ENCODE measurements around the gene CHCHD10. TPM values are rescaled to one million over a fixed set of nuclear protein-coding genes. Genes with fewer than 3 reads are reported as not detected.

The CHCHD10 gene
- total and polyA plus RNA-seq, 10 of the 15 experiments (the other 5 are each of a cell fraction or from before 2014, with no cell fraction given): 13.2 to 241 (median 128) TPM

DNA sequence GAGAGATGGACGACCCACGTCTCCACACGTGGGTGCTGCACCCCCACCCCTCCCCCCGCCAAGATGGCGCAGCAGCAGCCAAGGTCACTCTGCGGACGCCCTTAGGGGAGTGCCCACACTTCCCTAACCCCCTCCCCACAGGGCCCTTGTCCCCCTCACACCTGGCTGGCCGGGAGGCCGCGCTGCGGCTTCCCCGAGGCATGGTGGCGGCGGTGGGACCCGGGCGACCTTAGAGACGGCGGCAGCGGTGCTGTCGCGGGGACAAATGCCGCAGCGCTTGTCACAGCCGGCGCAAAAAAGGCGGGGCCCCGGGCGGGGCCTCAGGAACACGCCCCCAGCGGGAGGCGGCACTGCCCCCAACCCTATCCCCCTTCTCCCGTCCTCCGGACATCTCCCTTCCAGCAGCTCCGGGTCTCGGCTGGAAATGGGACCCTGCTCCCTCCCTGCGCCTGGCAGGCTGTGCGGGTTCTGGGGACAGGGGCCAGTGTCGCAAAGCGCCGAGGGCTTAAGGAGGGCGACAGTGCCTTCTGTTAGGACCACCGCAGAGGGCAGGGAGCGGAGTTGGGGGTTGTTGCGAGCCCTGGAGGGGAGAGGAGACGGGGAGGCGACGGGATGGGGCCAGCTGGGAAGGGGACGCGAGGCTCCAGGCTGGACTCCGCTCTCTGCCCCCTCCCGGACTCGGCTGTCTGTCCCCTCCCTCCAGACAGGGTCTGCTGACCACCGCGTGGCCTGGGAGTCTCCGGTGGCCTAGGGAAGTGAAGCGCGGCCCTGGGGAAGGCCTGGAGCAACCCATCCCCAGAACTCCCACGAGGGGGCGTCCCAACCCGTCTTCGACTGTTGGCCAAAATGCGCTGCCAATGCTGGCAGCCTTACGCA is at the start of gene CHCHD10 (continued):
- TF ChIP-seq NR2C1 (IDR thresholded peaks at IDR 0.05) (peak; percentile 52; the same call in 1 of the 2 replicates), RAD21 (IDR thresholded peaks at IDR 0.05; ENCODE audit: insufficient read depth, low read depth, low read length) (peak; percentile 53), HDGF (IDR thresholded peaks at IDR 0.05) (peak; percentile 76), E4F1 (IDR thresholded peaks at IDR 0.05; ENCODE audit: borderline replicate concordance, partially characterized antibody) (peak; percentile 42), ATF3 (IDR thresholded peaks at IDR 0.05; ENCODE audit: borderline replicate concordance, extremely low read depth, low read depth, low read length) (no peak), RBBP5 (conservative IDR thresholded peaks at IDR 0.05) (no peak), ESRRA (IDR thresholded peaks at IDR 0.05; ENCODE audit: low read length) (peak; percentile 96; the same call in 1 of the 2 replicates), YY1 (IDR thresholded peaks at IDR 0.05; ENCODE audit: low read depth, low read length) (peak; percentile 96), CREM (IDR thresholded peaks at IDR 0.05; ENCODE audit: low read depth) (0 out of 2 replicates have a peak, but pooled peaks have one; percentile 47), MEF2A (IDR thresholded peaks at IDR 0.05; ENCODE audit: insufficient read depth, low read depth, low read length) (no peak), JUND (IDR thresholded peaks at IDR 0.05; ENCODE audit: low read depth, low read length) (no peak), IKZF1 (conservative IDR thresholded peaks at IDR 0.05) (peak; percentile 88), ATF2 (IDR thresholded peaks at IDR 0.05; ENCODE audit: low read length) (no peak), NFXL1 (IDR thresholded peaks at IDR 0.05; ENCODE audit: borderline replicate concordance) (no peak), EED (IDR thresholded peaks at IDR 0.05; ENCODE audit: low read depth) (peak; percentile 45; the same call in 1 of the 2 replicates), ZBTB33 (IDR thresholded peaks at IDR 0.05) (0 out of 2 replicates have a peak, but pooled peaks have one; percentile 53), MYB (IDR thresholded peaks at IDR 0.05; ENCODE audit: borderline replicate concordance, low read depth, low read length) (no peak), MEF2B (IDR thresholded peaks at IDR 0.05; ENCODE audit: partially characterized antibody, poor library complexity, severe bottlenecking) (peak; percentile 14)
- TF ChIP-seq, protein P1, sequence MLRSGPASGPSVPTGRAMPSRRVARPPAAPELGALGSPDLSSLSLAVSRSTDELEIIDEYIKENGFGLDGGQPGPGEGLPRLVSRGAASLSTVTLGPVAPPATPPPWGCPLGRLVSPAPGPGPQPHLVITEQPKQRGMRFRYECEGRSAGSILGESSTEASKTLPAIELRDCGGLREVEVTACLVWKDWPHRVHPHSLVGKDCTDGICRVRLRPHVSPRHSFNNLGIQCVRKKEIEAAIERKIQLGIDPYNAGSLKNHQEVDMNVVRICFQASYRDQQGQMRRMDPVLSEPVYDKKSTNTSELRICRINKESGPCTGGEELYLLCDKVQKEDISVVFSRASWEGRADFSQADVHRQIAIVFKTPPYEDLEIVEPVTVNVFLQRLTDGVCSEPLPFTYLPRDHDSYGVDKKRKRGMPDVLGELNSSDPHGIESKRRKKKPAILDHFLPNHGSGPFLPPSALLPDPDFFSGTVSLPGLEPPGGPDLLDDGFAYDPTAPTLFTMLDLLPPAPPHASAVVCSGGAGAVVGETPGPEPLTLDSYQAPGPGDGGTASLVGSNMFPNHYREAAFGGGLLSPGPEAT (IDR thresholded peaks at IDR 0.05; ENCODE audit: low read depth): no peak; the same call in 1 of the 2 replicates
- TF ChIP-seq, protein P2, sequence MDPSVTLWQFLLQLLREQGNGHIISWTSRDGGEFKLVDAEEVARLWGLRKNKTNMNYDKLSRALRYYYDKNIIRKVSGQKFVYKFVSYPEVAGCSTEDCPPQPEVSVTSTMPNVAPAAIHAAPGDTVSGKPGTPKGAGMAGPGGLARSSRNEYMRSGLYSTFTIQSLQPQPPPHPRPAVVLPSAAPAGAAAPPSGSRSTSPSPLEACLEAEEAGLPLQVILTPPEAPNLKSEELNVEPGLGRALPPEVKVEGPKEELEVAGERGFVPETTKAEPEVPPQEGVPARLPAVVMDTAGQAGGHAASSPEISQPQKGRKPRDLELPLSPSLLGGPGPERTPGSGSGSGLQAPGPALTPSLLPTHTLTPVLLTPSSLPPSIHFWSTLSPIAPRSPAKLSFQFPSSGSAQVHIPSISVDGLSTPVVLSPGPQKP (IDR thresholded peaks at IDR 0.05; ENCODE audit: low read depth, low read length): no peak

Measured in GM12878 (cell line).